ENCODE data around the gene AKNA. TPM values are rescaled to one million over a fixed set of nuclear protein-coding genes. Genes with fewer than 3 reads are reported as not detected.

AKNA gene
- total RNA-seq, 4 donors from 2014 or later = 12.5 to 18.5 (median 17.3) TPM

GRCh38 chr9:114409842-114410241, 22.1 kb upstream of the AKNA start:
- DNase-seq (ENCODE audit: extremely low spot score) = no peak
- no peak overlapping the region for H3K4me3 ChIP-seq
- H3K4me1 ChIP-seq = peaks cover 0 to 24% (median 13%) of the 10 kb centered on the region in 4 donors
- H3K27me3 ChIP-seq = no peaks in the 10 kb centered on the region
- no peaks in the 10 kb centered on the region for H3K9me3 ChIP-seq
- TF ChIP-seq POLR2A (IDR thresholded peaks at IDR 0.05; ENCODE audit: low read depth) (no peak), EP300 (IDR thresholded peaks at IDR 0.05) (no peak), CTCF (IDR thresholded peaks at IDR 0.05) (no peak), POLR2AphosphoS5 (IDR thresholded peaks at IDR 0.05) (no peak)
- H3K27ac ChIP-seq (replicated peaks in 1 of 4) = no peak overlapping the region
- WGBS = 78% methylated on average over 5 of the region's 5 CpGs
- peaks cover 0 to 16% (median 8%) of the 10 kb centered on the region in 4 donors for H3K36me3 ChIP-seq
- intact Hi-C loops (cut with DNase I) = loop anchor here (5.0 to 10.0 kb wide), 5 partner anchors 72 to 605 kb away; partner anchors contain the start of genes ATP6V1G1 and WHRN

GRCh38 chr9:114409103-114409780, 21.5 kb upstream of the AKNA start:
- no peak for DNase-seq (ENCODE audit: extremely low spot score)
- Histone ChIP-seq H3K9me3 (no peaks in the 10 kb centered on the region), H3K27me3 (no peaks in the 10 kb centered on the region), H3K27ac (replicated peaks in 1 of 4) (no peak overlapping the region), H3K4me3 (no peak overlapping the region), H3K4me1 (peaks cover 0 to 18% (median 7%) of the 10 kb centered on the region in 4 donors), H3K36me3 (peaks cover 0 to 16% (median 8%) of the 10 kb centered on the region in 4 donors)
- 77% methylated on average over 11 of the region's 11 CpGs for WGBS
- no peak for TF ChIP-seq CTCF (IDR thresholded peaks at IDR 0.05)
- TF ChIP-seq POLR2AphosphoS5 (IDR thresholded peaks at IDR 0.05) = no peak
- no peak for TF ChIP-seq POLR2A (IDR thresholded peaks at IDR 0.05; ENCODE audit: low read depth)
- no peak for TF ChIP-seq EP300 (IDR thresholded peaks at IDR 0.05)
- intact Hi-C loops (cut with DNase I) = loop anchor here (5.0 to 10.0 kb wide), 4 partner anchors 98 to 606 kb away; partner anchors contain the start of genes ATP6V1G1 and WHRN

GRCh38 chr9:114408645-114409044, 20.9 kb upstream of the AKNA start:
- TF ChIP-seq POLR2AphosphoS5 (IDR thresholded peaks at IDR 0.05) (no peak), POLR2A (IDR thresholded peaks at IDR 0.05; ENCODE audit: low read depth) (no peak), CTCF (IDR thresholded peaks at IDR 0.05) (no peak), EP300 (IDR thresholded peaks at IDR 0.05) (no peak)
- 96% methylated on average over 7 of the region's 7 CpGs for WGBS
- peaks cover 0 to 12% (median 2%) of the 10 kb centered on the region in 4 donors for H3K4me1 ChIP-seq
- intact Hi-C loops (cut with DNase I) = loop anchor here (5.0 to 10.0 kb wide), 4 partner anchors 99 to 606 kb away; partner anchors contain the start of genes ATP6V1G1 and WHRN
- no peak overlapping the region for H3K4me3 ChIP-seq
- no peak overlapping the region for H3K27ac ChIP-seq (replicated peaks in 1 of 4)
- H3K36me3 ChIP-seq = peaks cover 0 to 19% (median 8%) of the 10 kb centered on the region in 4 donors
- no peak for DNase-seq (ENCODE audit: extremely low spot score)
- H3K27me3 ChIP-seq = no peaks in the 10 kb centered on the region
- no peaks in the 10 kb centered on the region for H3K9me3 ChIP-seq

GRCh38 chr9:114407889-114408288, 20.1 kb upstream of the AKNA start:
- Histone ChIP-seq H3K36me3 (peaks cover 0 to 26% (median 11%) of the 10 kb centered on the region in 4 donors), H3K4me1 (peaks cover 0 to 6% (median 0%) of the 10 kb centered on the region in 4 donors), H3K9me3 (no peaks in the 10 kb centered on the region), H3K27ac (replicated peaks in 1 of 4) (no peak overlapping the region), H3K4me3 (no peak overlapping the region), H3K27me3 (no peaks in the 10 kb centered on the region)
- no peak for DNase-seq (ENCODE audit: extremely low spot score)
- intact Hi-C loops (cut with DNase I) = loop anchor here (5.0 to 10.0 kb wide), 4 partner anchors 99 to 607 kb away; partner anchors contain the start of genes ATP6V1G1 and WHRN
- WGBS = 79% methylated on average over 5 of the region's 5 CpGs
- TF ChIP-seq POLR2A (IDR thresholded peaks at IDR 0.05; ENCODE audit: low read depth) (no peak), POLR2AphosphoS5 (IDR thresholded peaks at IDR 0.05) (no peak), CTCF (IDR thresholded peaks at IDR 0.05) (no peak), EP300 (IDR thresholded peaks at IDR 0.05) (no peak)
